ENCODE results near the gene OSBPL10. TPM values are rescaled to one million over a fixed set of nuclear protein-coding genes. Genes with fewer than 3 reads are reported as not detected.

OSBPL10 gene
- polyA plus RNA-seq, 2 of the 4 experiments (the other 2 are of a cell fraction) = 9.2 to 17.0 TPM

DNA sequence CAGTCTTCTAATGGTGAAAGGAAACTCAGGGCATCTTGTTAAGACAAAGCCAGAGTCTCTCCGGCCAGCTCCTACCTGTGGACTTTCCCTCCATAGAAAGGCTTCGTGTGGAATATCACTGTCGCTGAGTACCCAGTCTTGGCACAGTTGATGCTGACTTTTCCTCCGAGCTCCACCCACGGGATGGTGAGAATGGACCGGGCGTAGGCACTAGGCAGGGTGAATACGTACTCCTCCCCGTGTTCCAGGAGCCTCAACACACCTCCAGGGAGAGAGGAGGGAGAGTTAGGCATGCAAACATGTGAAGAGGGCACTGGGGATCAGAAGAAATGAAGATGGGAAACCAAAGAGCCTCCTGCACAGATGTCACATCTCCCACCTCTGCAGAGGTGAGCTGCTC, 310.3 kb downstream of the OSBPL10 start (continued):
- no peak for TF ChIP-seq ZNF302 (CRISPR knock-in tag; IDR thresholded peaks at IDR 0.05)
- TF ChIP-seq, protein P1, sequence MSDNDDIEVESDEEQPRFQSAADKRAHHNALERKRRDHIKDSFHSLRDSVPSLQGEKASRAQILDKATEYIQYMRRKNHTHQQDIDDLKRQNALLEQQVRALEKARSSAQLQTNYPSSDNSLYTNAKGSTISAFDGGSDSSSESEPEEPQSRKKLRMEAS (IDR thresholded peaks at IDR 0.05) = no peak
- TF ChIP-seq RCOR1 (IDR thresholded peaks at IDR 0.05; ENCODE audit: low read depth, low read length) = no peak
- TF ChIP-seq SMC3 (IDR thresholded peaks at IDR 0.05) = no peak
- no peak for TF ChIP-seq HOXA7 (CRISPR knock-in tag; IDR thresholded peaks at IDR 0.05)

DNA sequence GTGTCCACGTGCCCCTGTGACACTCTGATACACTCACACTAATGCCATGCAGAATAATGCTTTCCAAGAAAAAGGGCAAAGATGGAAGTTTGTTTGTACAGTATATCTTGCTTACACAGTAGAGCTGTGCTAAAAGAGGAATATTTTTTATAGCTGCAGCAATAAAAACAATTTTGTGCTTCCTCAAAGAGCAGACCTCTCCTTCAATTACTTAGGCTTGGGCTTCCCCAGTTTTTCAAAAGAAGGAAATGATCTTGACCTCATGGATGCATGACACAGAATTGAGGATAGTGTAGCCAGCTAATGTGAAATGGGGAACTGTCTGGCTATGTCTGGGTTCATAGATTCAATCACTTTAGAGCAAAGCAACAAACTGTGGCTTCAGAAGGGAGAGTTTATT, 310.9 kb downstream of the OSBPL10 start:
- CTCF ChIA-PET = interaction anchor here (0.8 kb wide), 1 partner anchor 22 kb away, joined by 3 read pairs; no protein-coding TSS in a partner anchor
- Histone ChIP-seq H3K9me3 (no peaks in the 10 kb centered on the region), H3K4me1 (no peaks in the 10 kb centered on the region), H3K27ac (no peak overlapping the region), H3K4me2 (no peak overlapping the region), H3K4me3 (no peak overlapping the region)
- POLR2A ChIA-PET = no interaction called here
- DNase-seq (ENCODE audit: low read depth in 1 of 2, low spot score in 1 of 2) (no peak), ATAC-seq (no peak), FAIRE-seq (no peak)
- no peak for TF ChIP-seq RARB (CRISPR knock-in tag; IDR thresholded peaks at IDR 0.05)
- TF ChIP-seq SMC3 (IDR thresholded peaks at IDR 0.05) = no peak
- TF ChIP-seq NFE2L2 (conservative IDR thresholded peaks at IDR 0.05; ENCODE audit: low read length) = no peak
- no peak for TF ChIP-seq CEBPB (IDR thresholded peaks at IDR 0.05)
- TF ChIP-seq TFCP2L1 (CRISPR knock-in tag; IDR thresholded peaks at IDR 0.05) = no peak
- no peak for TF ChIP-seq FOSB (CRISPR knock-in tag; IDR thresholded peaks at IDR 0.05)
- no peak for TF ChIP-seq GATA3 (IDR thresholded peaks at IDR 0.05; ENCODE audit: borderline replicate concordance)
- TF ChIP-seq, protein P2, sequence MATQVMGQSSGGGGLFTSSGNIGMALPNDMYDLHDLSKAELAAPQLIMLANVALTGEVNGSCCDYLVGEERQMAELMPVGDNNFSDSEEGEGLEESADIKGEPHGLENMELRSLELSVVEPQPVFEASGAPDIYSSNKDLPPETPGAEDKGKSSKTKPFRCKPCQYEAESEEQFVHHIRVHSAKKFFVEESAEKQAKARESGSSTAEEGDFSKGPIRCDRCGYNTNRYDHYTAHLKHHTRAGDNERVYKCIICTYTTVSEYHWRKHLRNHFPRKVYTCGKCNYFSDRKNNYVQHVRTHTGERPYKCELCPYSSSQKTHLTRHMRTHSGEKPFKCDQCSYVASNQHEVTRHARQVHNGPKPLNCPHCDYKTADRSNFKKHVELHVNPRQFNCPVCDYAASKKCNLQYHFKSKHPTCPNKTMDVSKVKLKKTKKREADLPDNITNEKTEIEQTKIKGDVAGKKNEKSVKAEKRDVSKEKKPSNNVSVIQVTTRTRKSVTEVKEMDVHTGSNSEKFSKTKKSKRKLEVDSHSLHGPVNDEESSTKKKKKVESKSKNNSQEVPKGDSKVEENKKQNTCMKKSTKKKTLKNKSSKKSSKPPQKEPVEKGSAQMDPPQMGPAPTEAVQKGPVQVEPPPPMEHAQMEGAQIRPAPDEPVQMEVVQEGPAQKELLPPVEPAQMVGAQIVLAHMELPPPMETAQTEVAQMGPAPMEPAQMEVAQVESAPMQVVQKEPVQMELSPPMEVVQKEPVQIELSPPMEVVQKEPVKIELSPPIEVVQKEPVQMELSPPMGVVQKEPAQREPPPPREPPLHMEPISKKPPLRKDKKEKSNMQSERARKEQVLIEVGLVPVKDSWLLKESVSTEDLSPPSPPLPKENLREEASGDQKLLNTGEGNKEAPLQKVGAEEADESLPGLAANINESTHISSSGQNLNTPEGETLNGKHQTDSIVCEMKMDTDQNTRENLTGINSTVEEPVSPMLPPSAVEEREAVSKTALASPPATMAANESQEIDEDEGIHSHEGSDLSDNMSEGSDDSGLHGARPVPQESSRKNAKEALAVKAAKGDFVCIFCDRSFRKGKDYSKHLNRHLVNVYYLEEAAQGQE (IDR thresholded peaks at IDR 0.05) = no peak
- no peak for TF ChIP-seq CHD2 (IDR thresholded peaks at IDR 0.05; ENCODE audit: low read length, partially characterized antibody)
- TF ChIP-seq, protein P3, sequence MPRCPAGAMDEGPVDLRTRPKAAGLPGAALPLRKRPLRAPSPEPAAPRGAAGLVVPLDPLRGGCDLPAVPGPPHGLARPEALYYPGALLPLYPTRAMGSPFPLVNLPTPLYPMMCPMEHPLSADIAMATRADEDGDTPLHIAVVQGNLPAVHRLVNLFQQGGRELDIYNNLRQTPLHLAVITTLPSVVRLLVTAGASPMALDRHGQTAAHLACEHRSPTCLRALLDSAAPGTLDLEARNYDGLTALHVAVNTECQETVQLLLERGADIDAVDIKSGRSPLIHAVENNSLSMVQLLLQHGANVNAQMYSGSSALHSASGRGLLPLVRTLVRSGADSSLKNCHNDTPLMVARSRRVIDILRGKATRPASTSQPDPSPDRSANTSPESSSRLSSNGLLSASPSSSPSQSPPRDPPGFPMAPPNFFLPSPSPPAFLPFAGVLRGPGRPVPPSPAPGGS (IDR thresholded peaks at IDR 0.05) = no peak
- TF ChIP-seq, protein P4, sequence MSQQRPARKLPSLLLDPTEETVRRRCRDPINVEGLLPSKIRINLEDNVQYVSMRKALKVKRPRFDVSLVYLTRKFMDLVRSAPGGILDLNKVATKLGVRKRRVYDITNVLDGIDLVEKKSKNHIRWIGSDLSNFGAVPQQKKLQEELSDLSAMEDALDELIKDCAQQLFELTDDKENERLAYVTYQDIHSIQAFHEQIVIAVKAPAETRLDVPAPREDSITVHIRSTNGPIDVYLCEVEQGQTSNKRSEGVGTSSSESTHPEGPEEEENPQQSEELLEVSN (IDR thresholded peaks at IDR 0.05; ENCODE audit: borderline replicate concordance, low read depth) = no peak
- no peak for TF ChIP-seq ESRRA (IDR thresholded peaks at IDR 0.05; ENCODE audit: borderline replicate concordance, low read length)
- no peak for TF ChIP-seq HOXB13 (CRISPR knock-in tag; IDR thresholded peaks at IDR 0.05; ENCODE audit: low read depth)
- no peak for TF ChIP-seq EHF (CRISPR knock-in tag; IDR thresholded peaks at IDR 0.05)
- TF ChIP-seq ZC3H11A (IDR thresholded peaks at IDR 0.05) = no peak
- TF ChIP-seq MYC (IDR thresholded peaks at IDR 0.05; ENCODE audit: borderline replicate concordance, low read length) = no peak
- TF ChIP-seq HOXB5 (CRISPR knock-in tag; IDR thresholded peaks at IDR 0.05) = no peak
- TF ChIP-seq ZSCAN20 (CRISPR knock-in tag; IDR thresholded peaks at IDR 0.05) = no peak
- WGBS (ENCODE audit: missing lambda C conversion rate) = 45% methylated on average over 1 of the region's 1 CpG

DNA sequence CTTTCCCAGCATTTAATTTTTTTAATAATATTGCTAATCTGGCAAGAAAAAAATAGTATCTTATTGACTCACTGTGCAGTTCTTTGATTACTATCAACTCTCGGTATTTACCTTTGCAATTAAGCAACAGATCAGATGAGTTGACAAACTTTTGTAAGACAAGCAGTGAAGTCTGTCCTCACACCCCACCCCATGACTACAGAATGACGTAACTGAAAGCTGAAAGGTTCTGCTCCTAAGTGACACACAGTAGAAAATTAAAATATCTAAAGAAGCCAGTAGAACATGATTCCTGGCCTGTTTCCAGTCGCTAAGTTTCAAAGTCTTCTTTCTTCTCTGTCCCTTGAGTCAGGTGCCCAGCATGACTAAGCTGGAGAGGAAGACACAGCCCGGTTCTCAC, 312.8 kb downstream of the OSBPL10 start:
- DNase-seq (ENCODE audit: low read depth in 1 of 2, low spot score in 1 of 2) = no peak
- no peak for TF ChIP-seq CHD2 (IDR thresholded peaks at IDR 0.05; ENCODE audit: low read length, partially characterized antibody)
- TF ChIP-seq HOXB5 (CRISPR knock-in tag; IDR thresholded peaks at IDR 0.05) = no peak
- TF ChIP-seq ZNF302 (CRISPR knock-in tag; IDR thresholded peaks at IDR 0.05) = no peak
- no peak for TF ChIP-seq FOSB (CRISPR knock-in tag; IDR thresholded peaks at IDR 0.05)
- no peak for TF ChIP-seq HEYL (CRISPR knock-in tag; IDR thresholded peaks at IDR 0.05)
- TF ChIP-seq, protein P5, sequence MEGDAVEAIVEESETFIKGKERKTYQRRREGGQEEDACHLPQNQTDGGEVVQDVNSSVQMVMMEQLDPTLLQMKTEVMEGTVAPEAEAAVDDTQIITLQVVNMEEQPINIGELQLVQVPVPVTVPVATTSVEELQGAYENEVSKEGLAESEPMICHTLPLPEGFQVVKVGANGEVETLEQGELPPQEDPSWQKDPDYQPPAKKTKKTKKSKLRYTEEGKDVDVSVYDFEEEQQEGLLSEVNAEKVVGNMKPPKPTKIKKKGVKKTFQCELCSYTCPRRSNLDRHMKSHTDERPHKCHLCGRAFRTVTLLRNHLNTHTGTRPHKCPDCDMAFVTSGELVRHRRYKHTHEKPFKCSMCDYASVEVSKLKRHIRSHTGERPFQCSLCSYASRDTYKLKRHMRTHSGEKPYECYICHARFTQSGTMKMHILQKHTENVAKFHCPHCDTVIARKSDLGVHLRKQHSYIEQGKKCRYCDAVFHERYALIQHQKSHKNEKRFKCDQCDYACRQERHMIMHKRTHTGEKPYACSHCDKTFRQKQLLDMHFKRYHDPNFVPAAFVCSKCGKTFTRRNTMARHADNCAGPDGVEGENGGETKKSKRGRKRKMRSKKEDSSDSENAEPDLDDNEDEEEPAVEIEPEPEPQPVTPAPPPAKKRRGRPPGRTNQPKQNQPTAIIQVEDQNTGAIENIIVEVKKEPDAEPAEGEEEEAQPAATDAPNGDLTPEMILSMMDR (IDR thresholded peaks at IDR 0.05) = no peak
- no peak for TF ChIP-seq RAD21 (conservative IDR thresholded peaks at IDR 0.05 in 1 of 2, IDR thresholded peaks at IDR 0.05 in 1 of 2)
- TF ChIP-seq MYC (IDR thresholded peaks at IDR 0.05; ENCODE audit: borderline replicate concordance, low read length) = no peak
- TF ChIP-seq NPAS2 (CRISPR knock-in tag; IDR thresholded peaks at IDR 0.05; ENCODE audit: borderline replicate concordance) = no peak

More for the DNA sequence above, 312.8 kb downstream of the OSBPL10 start:
- Histone ChIP-seq H3K27ac (no peak overlapping the region), H3K4me2 (no peak overlapping the region), H3K4me1 (no peaks in the 10 kb centered on the region), H3K4me3 (no peak overlapping the region), H3K9me3 (no peaks in the 10 kb centered on the region)
- 71% methylated on average over 4 of the region's 4 CpGs for WGBS (ENCODE audit: missing lambda C conversion rate)
- ChIA-PET POLR2A (no interaction called here), CTCF (interaction anchor here (1.2 kb wide), 1 partner anchor 56 kb away, joined by 4 read pairs; no protein-coding TSS in a partner anchor)
- ATAC-seq (no peak), FAIRE-seq (no peak)

Data from A549 (cell line).